ENCODE measurements around the gene GLRX5. TPM values are rescaled to one million over a fixed set of nuclear protein-coding genes. Genes with fewer than 3 reads are reported as not detected.
"Not testable (repeated sequence)": the region's sequence is repeated elsewhere in the genome, so short reads cannot be mapped to it uniquely, and the experiment has no call there.

The GLRX5 gene
- total RNA-seq, 4 donors from 2014 or later = 11.6 to 177 (median 38.2) TPM

GRCh38 chr14:95575840-95576473 is 41.1 kb downstream of the GLRX5 start:
- WGBS, 2 donors (ENCODE audit: low coverage in 1 of 2) = 49 to 52% methylated on average over 2 to 3 of the region's 3 CpGs
- TF ChIP-seq POLR2A (IDR thresholded peaks at IDR 0.05) (no peak), POLR2AphosphoS5 (IDR thresholded peaks at IDR 0.05) (no peak), CTCF (IDR thresholded peaks at IDR 0.05) (no peak), EP300 (IDR thresholded peaks at IDR 0.05; ENCODE audit: low read depth) (no peak)
- Histone ChIP-seq H3K27ac (no peak overlapping the region), H3K36me3 (no peaks in the 10 kb centered on the region), H3K27me3 (peaks cover 3% of the 10 kb centered on the region), H3K4me3 (no peak overlapping the region), H3K4me1 (no peaks in the 10 kb centered on the region), H3K9me3 (no peaks in the 10 kb centered on the region)
- no peak for DNase-seq
- intact Hi-C loops (cut with DNase I; ENCODE audit: low total_unique reads) (no loop called here), in situ Hi-C loops (cut with MboI; ENCODE audit: low pct_ligation_motif_present in 1 of 4, low pct_unique_long_range_greater_than_20kb in 1 of 4, low sequenced_read_pairs in 3 of 4) (no loop called here)

GRCh38 chr14:95577067-95577800 is 42.4 kb downstream of the GLRX5 start:
- WGBS, 2 donors (ENCODE audit: low coverage in 1 of 2) = 64 to 80% methylated on average over 10 to 12 of the region's 12 CpGs
- Histone ChIP-seq H3K36me3 (no peaks in the 10 kb centered on the region), H3K4me1 (no peaks in the 10 kb centered on the region), H3K9me3 (no peaks in the 10 kb centered on the region), H3K27ac (no peak overlapping the region), H3K4me3 (no peak overlapping the region), H3K27me3 (peaks cover 3% of the 10 kb centered on the region)
- no peak for DNase-seq
- intact Hi-C loops (cut with DNase I; ENCODE audit: low total_unique reads) (no loop called here), in situ Hi-C loops (cut with MboI; ENCODE audit: low pct_ligation_motif_present in 1 of 4, low pct_unique_long_range_greater_than_20kb in 1 of 4, low sequenced_read_pairs in 3 of 4) (no loop called here)
- TF ChIP-seq POLR2AphosphoS5 (IDR thresholded peaks at IDR 0.05) = no peak
- no peak for TF ChIP-seq EP300 (IDR thresholded peaks at IDR 0.05; ENCODE audit: low read depth)
- TF ChIP-seq POLR2A (IDR thresholded peaks at IDR 0.05) = no peak
- no peak for TF ChIP-seq CTCF (IDR thresholded peaks at IDR 0.05)

- DNase-seq = no peak
- no peak for TF ChIP-seq EP300 (IDR thresholded peaks at IDR 0.05; ENCODE audit: low read depth)
- no peak for TF ChIP-seq POLR2AphosphoS5 (IDR thresholded peaks at IDR 0.05)
- no peak for TF ChIP-seq CTCF (IDR thresholded peaks at IDR 0.05)
- no peak for TF ChIP-seq POLR2A (IDR thresholded peaks at IDR 0.05)
- no peak overlapping the region for H3K4me3 ChIP-seq
- in situ Hi-C loops (cut with MboI; ENCODE audit: low pct_ligation_motif_present in 1 of 4, low pct_unique_long_range_greater_than_20kb in 1 of 4, low sequenced_read_pairs in 3 of 4) (no loop called here), intact Hi-C loops (cut with DNase I; ENCODE audit: low total_unique reads) (no loop called here)
- no peaks in the 10 kb centered on the region for H3K4me1 ChIP-seq
- no peak overlapping the region for H3K27ac ChIP-seq
- H3K36me3 ChIP-seq = no peaks in the 10 kb centered on the region
- H3K9me3 ChIP-seq = no peaks in the 10 kb centered on the region
- H3K27me3 ChIP-seq = peaks cover 3% of the 10 kb centered on the region
- WGBS, 2 donors (ENCODE audit: low coverage in 1 of 2) = 0 to 10% methylated on average over 1 to 3 of the region's 3 CpGs
Observed at GRCh38 chr14:95577870-95578269, 43.0 kb downstream of the GLRX5 start.

GRCh38 chr14:95583836-95584617 is 49.2 kb downstream of the GLRX5 start:
- in situ Hi-C loops (cut with MboI; ENCODE audit: low pct_ligation_motif_present in 1 of 4, low pct_unique_long_range_greater_than_20kb in 1 of 4, low sequenced_read_pairs in 3 of 4); H3K27me3 ChIP-seq; H3K4me1 ChIP-seq; DNase-seq; intact Hi-C loops (cut with DNase I; ENCODE audit: low total_unique reads); H3K36me3 ChIP-seq; H3K9me3 ChIP-seq; H3K4me3 ChIP-seq; H3K27ac ChIP-seq: not testable (repeated sequence)
- 83% methylated on average over 8 of the region's 8 CpGs; no CpG with 5 or more reads in 1 of the 2 donors for WGBS, 2 donors (ENCODE audit: low coverage in 1 of 2)
